A549 (cell line): ENCODE data around the gene ESPNL. TPM values are rescaled to one million over a fixed set of nuclear protein-coding genes. Genes with fewer than 3 reads are reported as not detected.

Source experiments
- ATAC-seq, 2 experiments: fragments of 200-7000 bp in 1 of 2; fragments of >200 bp in 1 of 2; cut with Nextera tagmentation in 1 of 2; cut with Tn5 transposase in 1 of 2; 3 replicates each; pipeline versions ENCODE4 v1.8.0 to v1.9.1; 2018 to 2020; ENCODE audit warnings: mild to moderate bottlenecking in 1 of 2, moderate library complexity in 1 of 2
- CTCF ChIA-PET: fragments of 300-600 bp; sonication (Branson Sonifier 250); formaldehyde crosslinking; extraction: SDS; loops from one replicate; lab custom pipeline; 2021; ENCODE audit warnings: antibody characterized with exemption, inconsistent platforms; lab: Yijun Ruan, JAX
- POLR2A ChIA-PET: fragments of 350-600 bp; formaldehyde crosslinking; extraction: SDS; loops from one replicate; lab custom pipeline; 2021; ENCODE audit warnings: antibody characterized with exemption, inconsistent platforms; lab: Yijun Ruan, JAX
- DNase-seq, 2 experiments: peaks; one replicate each; pipeline versions ENCODE4 v3.0.0 to v3.0.0-alpha.2; 2011 to 2016; ENCODE audit warnings: low read depth in 1 of 2, low spot score in 1 of 2
- FAIRE-seq: peaks from 2 replicates; lab custom pipeline; 2011; peaks lifted over from hg19 to GRCh38; lab: Jason Lieb, UNC
- H3K27ac ChIP-seq, 2 experiments: fragments of >200 bp; sonication (Bioruptor Twin); formaldehyde crosslinking; 3 replicates each; pipeline ENCODE4 v1.5.1; 2016 to 2017
- H3K4me1 ChIP-seq: fragments of >200 bp; sonication (Bioruptor Twin); formaldehyde crosslinking; 3 replicates; pipeline ENCODE4 v1.6.1; 2016
- H3K4me2 ChIP-seq: fragments of >200 bp; sonication (Bioruptor Twin); formaldehyde crosslinking; 3 replicates; pipeline ENCODE4 v1.6.1; 2016
- H3K4me3 ChIP-seq: fragments of >200 bp; sonication (Bioruptor Twin); formaldehyde crosslinking; 3 replicates; pipeline ENCODE4 v1.5.1; 2016
- H3K9me3 ChIP-seq: fragments of >200 bp; sonication (Bioruptor Twin); formaldehyde crosslinking; 3 replicates; pipeline ENCODE4 v1.6.1; 2016
- CBX8 ChIP-seq: fragments of 200-600 bp; sonication (generic); IDR thresholded peaks from 2 replicates; pipeline ENCODE4 v1.6.1; 2016
- CHD2 ChIP-seq: fragments of 150-350 bp; IDR thresholded peaks from 2 replicates; pipeline ENCODE4 v1.6.1; 2014; ENCODE audit warnings: low read length; ENCODE audit not compliant: partially characterized antibody
- ESRRA ChIP-seq: fragments of 150-350 bp; IDR thresholded peaks from 2 replicates; pipeline ENCODE4 v1.6.1; 2014; ENCODE audit warnings: mild to moderate bottlenecking, low read length, borderline replicate concordance
- FOSB ChIP-seq: fragments of 250-450 bp; sonication (Bioruptor Pico); IDR thresholded peaks from 2 replicates; pipeline ENCODE4 v1.5.0; 2020; ENCODE audit warnings: mild to moderate bottlenecking, moderate library complexity
- FOXS1 ChIP-seq: fragments of 250-450 bp; sonication (Bioruptor Pico); IDR thresholded peaks from 2 replicates; pipeline ENCODE4 v1.5.0; 2020; ENCODE audit warnings: mild to moderate bottlenecking, moderate library complexity
- HDAC2 ChIP-seq: fragments of 200-600 bp; sonication (generic); IDR thresholded peaks from 2 replicates; pipeline ENCODE4 v1.6.1; 2016
- JUN ChIP-seq, 2 experiments: fragments of >200 bp; sonication (Bioruptor Twin); formaldehyde crosslinking; IDR thresholded peaks; 2 replicates in 1 of 2; 3 replicates in 1 of 2; pipeline ENCODE4 v1.6.1; 2016 to 2017
- KDM5A ChIP-seq: fragments of 200-600 bp; sonication (generic); IDR thresholded peaks from 2 replicates; pipeline ENCODE4 v1.6.1; 2016; ENCODE audit warnings: antibody characterized with exemption, mild to moderate bottlenecking
- MAFK ChIP-seq: fragments of 450-650 bp; IDR thresholded peaks from 2 replicates; pipeline ENCODE4 v1.6.1; 2014; ENCODE audit not compliant: partially characterized antibody
- MAZ ChIP-seq: fragments of 150-350 bp; IDR thresholded peaks from 2 replicates; pipeline ENCODE4 v1.6.1; 2014; ENCODE audit warnings: antibody characterized with exemption, low read depth, low read length, borderline replicate concordance
- MYC ChIP-seq: IDR thresholded peaks from 2 replicates; pipeline ENCODE4 v1.6.1; 2012; ENCODE audit warnings: mild to moderate bottlenecking, inconsistent platforms, low read length, improper control_type of control experiment, borderline replicate concordance
- NPAS2 ChIP-seq: fragments of 250-450 bp; sonication (Bioruptor Pico); IDR thresholded peaks from 2 replicates; pipeline ENCODE4 v1.8.0; 2022; ENCODE audit warnings: mild to moderate bottlenecking, moderate library complexity, borderline replicate concordance
- PHF8 ChIP-seq: fragments of 200-600 bp; sonication (generic); IDR thresholded peaks from 2 replicates; pipeline ENCODE4 v1.6.1; 2016; ENCODE audit warnings: low read depth, mild to moderate bottlenecking, antibody characterized with exemption, moderate library complexity, borderline replicate concordance
- POLR2A ChIP-seq: IDR thresholded peaks from 2 replicates; pipeline ENCODE4 v1.6.1; 2012; ENCODE audit warnings: mild to moderate bottlenecking, low read length
- RARB ChIP-seq: fragments of 250-450 bp; sonication (Bioruptor Pico); IDR thresholded peaks from 2 replicates; pipeline ENCODE4 v1.8.0; 2021; ENCODE audit warnings: mild to moderate bottlenecking, moderate library complexity
- RCOR1 ChIP-seq: fragments of 150-350 bp; IDR thresholded peaks from 2 replicates; pipeline ENCODE4 v1.6.1; 2014; ENCODE audit warnings: antibody characterized with exemption, low read length, low read depth
- RNF2 ChIP-seq: fragments of 200-600 bp; sonication (generic); IDR thresholded peaks from 2 replicates; pipeline ENCODE4 v1.6.1; 2016; ENCODE audit warnings: low read depth, mild to moderate bottlenecking, antibody characterized with exemption, moderate library complexity, borderline replicate concordance
- TFCP2L1 ChIP-seq: fragments of 250-450 bp; sonication (Bioruptor Pico); IDR thresholded peaks from 2 replicates; pipeline ENCODE4 v1.5.0; 2021; ENCODE audit warnings: mild to moderate bottlenecking
- ZSCAN20 ChIP-seq: fragments of 250-450 bp; sonication (Bioruptor Pico); IDR thresholded peaks from 2 replicates; pipeline ENCODE4 v1.8.0; 2022; ENCODE audit warnings: mild to moderate bottlenecking, moderate library complexity
- WGBS: methylation state at CpG from one replicate; pipeline ENCODE4 v1.1.6; 2017; ENCODE audit errors: missing lambda C conversion rate; 5-methylcytosine and 5-hydroxymethylcytosine counted together
- polyA plus RNA-seq, 4 experiments: library from polyadenylated mRNA; depleted of rRNA in 3 of 4; stranded (reverse); fragments of >200 nt; fragmentation: RNase III in 1 of 4; extraction: RNeasy Plus Mini Kit Qiagen cat#74134 plus additional on column Dnase treatment in 1 of 4; gene quantifications; 2 replicates in 3 of 4; 3 replicates in 1 of 4; pipeline ENCODE4 v1.2.3, GENCODE V29; 2011 to 2017

Gene ESPNL
- polyA plus RNA-seq, 2 of the 4 experiments (the other 2 are of a cell fraction) = 0.04 to 0.22 TPM

GRCh38 chr2:238129166-238130010 is 29.2 kb downstream of the ESPNL start:
- ChIA-PET CTCF (no interaction called here), POLR2A (no interaction called here)
- no peak for TF ChIP-seq MAZ
- Histone ChIP-seq H3K4me2 (no peak overlapping the region), H3K4me3 (no peak overlapping the region), H3K9me3 (no peaks in the 10 kb centered on the region), H3K27ac (no peak overlapping the region), H3K4me1 (no peaks in the 10 kb centered on the region)
- WGBS = 73% methylated on average over 21 of the region's 22 CpGs
- FAIRE-seq = no peak
- no peak for ATAC-seq
- no peak for DNase-seq

- 81% methylated on average over 6 of the region's 28 CpGs for WGBS
- no peak for DNase-seq
- no peaks in the 10 kb centered on the region for H3K4me1 ChIP-seq
- POLR2A ChIA-PET = no interaction called here
- TF ChIP-seq FOXS1 = no peak
- TF ChIP-seq CHD2 = no peak
- TF ChIP-seq NPAS2 (CRISPR knock-in tag) = no peak
- no peak for TF ChIP-seq KDM5A
- TF ChIP-seq RARB (CRISPR knock-in tag) = no peak
- no peak for TF ChIP-seq CBX8
- no peak for TF ChIP-seq HDAC2
- TF ChIP-seq TFCP2L1 (CRISPR knock-in tag) = no peak
- no peak for TF ChIP-seq FOSB (CRISPR knock-in tag)
- no peak for TF ChIP-seq MAFK
- no peak for TF ChIP-seq MYC
- no peak for TF ChIP-seq JUN (IDR thresholded peaks at IDR 0.05)
- TF ChIP-seq ESRRA = no peak
- no peak for TF ChIP-seq RNF2
- TF ChIP-seq, all 56 proteins: peak for 0
- FAIRE-seq (no peak), ATAC-seq (no peak)
- CTCF ChIA-PET = no interaction called here
- no peak overlapping the region for H3K4me2 ChIP-seq
- no peaks in the 10 kb centered on the region for H3K9me3 ChIP-seq
- H3K4me3 ChIP-seq = no peak overlapping the region
- H3K27ac ChIP-seq = no peak overlapping the region
Measured at GRCh38 chr2:238130111-238130695, 30.1 kb downstream of the ESPNL start.

GRCh38 chr2:238130696-238131628 is 30.8 kb downstream of the ESPNL start:
- no peak for DNase-seq
- WGBS = 91% methylated on average over 26 of the region's 68 CpGs
- ChIA-PET POLR2A (no interaction called here), CTCF (no interaction called here)
- no peak overlapping the region for H3K27ac ChIP-seq
- TF ChIP-seq ZSCAN20 (CRISPR knock-in tag) (no peak), POLR2A (no peak), PHF8 (no peak)
- ATAC-seq = no peak
- no peak overlapping the region for H3K4me2 ChIP-seq
- no peaks in the 10 kb centered on the region for H3K4me1 ChIP-seq
- H3K4me3 ChIP-seq = no peak overlapping the region
- H3K9me3 ChIP-seq = no peaks in the 10 kb centered on the region
- no peak for FAIRE-seq

- TF ChIP-seq RCOR1 = no peak
- POLR2A ChIA-PET = no interaction called here
- Histone ChIP-seq H3K4me3 (no peak overlapping the region), H3K27ac (no peak overlapping the region), H3K4me1 (peaks cover 2% of the 10 kb centered on the region; the same call in 2 of the 3 replicates), H3K9me3 (no peaks in the 10 kb centered on the region), H3K4me2 (no peak overlapping the region)
- DNase-seq = no peak
- WGBS = 81% methylated on average over 10 of the region's 14 CpGs
- CTCF ChIA-PET = no interaction called here
- no peak for FAIRE-seq
- ATAC-seq = no peak
Measured at GRCh38 chr2:238131761-238132462, 31.8 kb downstream of the ESPNL start.
